ENCODE measurements around the gene C1QTNF9B.

- no peak for TF ChIP-seq EZH2 (IDR thresholded peaks at IDR 0.05; ENCODE audit: low read depth, unreplicated experiment)
- TF ChIP-seq EZH2phosphoT487 (IDR thresholded peaks at IDR 0.05; ENCODE audit: unreplicated experiment), result no peak
- no peak for TF ChIP-seq CTCF (conservative IDR thresholded peaks at IDR 0.05; ENCODE audit: low read depth in 2 of 2)
- no peak for TF ChIP-seq REST (IDR thresholded peaks at IDR 0.05; ENCODE audit: unreplicated experiment)
- TF ChIP-seq NANOG (IDR thresholded peaks at IDR 0.05; ENCODE audit: borderline replicate concordance), result no peak
- TF ChIP-seq POLR2AphosphoS5 (IDR thresholded peaks at IDR 0.05; ENCODE audit: low read depth), result no peak
- no peak for TF ChIP-seq JUNB (IDR thresholded peaks at IDR 0.05; ENCODE audit: unreplicated experiment)
- no peak for TF ChIP-seq STAT1 (IDR thresholded peaks at IDR 0.05; ENCODE audit: unreplicated experiment)
- TF ChIP-seq CREB1 (CRISPR knock-in tag; IDR thresholded peaks at IDR 0.05; ENCODE audit: low read depth), result no peak
- TF ChIP-seq ZNF114 (CRISPR knock-in tag; IDR thresholded peaks at IDR 0.05), result no peak
- no peak for TF ChIP-seq ETS1 (IDR thresholded peaks at IDR 0.05)
- TF ChIP-seq ZNF462 (CRISPR knock-in tag; IDR thresholded peaks at IDR 0.05), result no peak
Observed at GRCh38 chr13:23909606-23910005, 12.3 kb upstream of the C1QTNF9B start.

Measured in GM23338 (cell line).